Caco-2 (cell line): ENCODE results near the gene BTBD6. TPM values are rescaled to one million over a fixed set of nuclear protein-coding genes. Genes with fewer than 3 reads are reported as not detected.

ENCODE experiments used
- BruUV-seq: library from RNA; stranded (reverse); fragments of 400-500 nt; replicated peaks from 2 replicates; lab custom pipeline; 2021; lab: Mats Ljungman, UMichigan
- CTCF ChIA-PET: fragments of 300-600 bp; sonication (Branson Sonifier 250); formaldehyde crosslinking; loops from one replicate; lab custom pipeline; 2022; ENCODE audit warnings: antibody characterized with exemption; lab: Charles Lee
- POLR2A ChIA-PET: fragments of 300-600 bp; sonication (Branson Sonifier 250); formaldehyde crosslinking; loops from one replicate; lab custom pipeline; 2022; ENCODE audit warnings: antibody characterized with exemption; lab: Charles Lee
- DNase-seq, 2 experiments: peaks; one replicate each; pipeline versions ENCODE4 v3.0.0 to v3.0.0-alpha.2; 2020 to 2022
- H3K27me3 ChIP-seq: replicated peaks from 2 replicates; pipeline ENCODE4 v1.6.0; 2011; ENCODE audit warnings: low read length; ENCODE audit not compliant: control insufficient read depth, insufficient read depth
- H3K36me3 ChIP-seq: 2 replicates; pipeline ENCODE4 v1.5.1; 2011; ENCODE audit warnings: low read length; ENCODE audit not compliant: control insufficient read depth, insufficient read depth
- H3K4me1 ChIP-seq: fragments of 250-450 bp; sonication (Bioruptor Pico); 2 replicates; pipeline ENCODE4 v1.5.1; 2020; ENCODE audit warnings: mild to moderate bottlenecking
- H3K4me3 ChIP-seq: 2 replicates; pipeline ENCODE4 v1.5.1; 2011; ENCODE audit warnings: low read depth, mild to moderate bottlenecking, control low read depth, low read length
- H3K9me3 ChIP-seq: fragments of 250-450 bp; sonication (Bioruptor Pico); 2 replicates; pipeline ENCODE4 v1.5.1; 2020; ENCODE audit warnings: mild to moderate bottlenecking, moderate library complexity
- H3K27ac Mint-ChIP-seq: one replicate; pipeline ENCODE4 v1.8.0; 2022; ENCODE audit warnings: mixed read lengths; ENCODE audit not compliant: unreplicated experiment
- H3K27me3 Mint-ChIP-seq: one replicate; pipeline ENCODE4 v1.8.0; 2022; ENCODE audit warnings: mixed read lengths; ENCODE audit not compliant: insufficient read depth, unreplicated experiment
- H3K36me3 Mint-ChIP-seq: one replicate; pipeline ENCODE4 v1.8.0; 2022; ENCODE audit warnings: mild to moderate bottlenecking, mixed read lengths; ENCODE audit not compliant: insufficient read depth, unreplicated experiment
- H3K4me1 Mint-ChIP-seq: one replicate; pipeline ENCODE4 v1.8.0; 2022; ENCODE audit warnings: low read depth, mixed read lengths; ENCODE audit not compliant: unreplicated experiment
- H3K4me3 Mint-ChIP-seq: one replicate; pipeline ENCODE4 v1.8.0; 2022; ENCODE audit warnings: mild to moderate bottlenecking, moderate library complexity, mixed read lengths; ENCODE audit not compliant: unreplicated experiment
- H3K9me3 Mint-ChIP-seq: one replicate; pipeline ENCODE4 v1.8.0; 2022; ENCODE audit warnings: mixed read lengths; ENCODE audit not compliant: unreplicated experiment
- intact Hi-C: fragments of 100-400 bp; cut with micrococcal nuclease; formaldehyde crosslinking; loops from one replicate; pipeline ENCODE4 v1.10.0; 2022; ENCODE audit not compliant: unreplicated experiment
- total RNA-seq: library from RNA; stranded (reverse); gene quantifications from 2 replicates; pipeline ENCODE4 v1.2.3, GENCODE V29; 2022
- TF ChIP-seq, protein P1 (sequence below), 2 experiments: fragments of 200-600 bp in 1 of 2; IDR thresholded peaks; 1 replicate in 1 of 2; 2 replicates in 1 of 2; pipeline versions ENCODE4 v1.5.1 to v1.8.0; 2011 to 2022; ENCODE audit warnings: antibody characterized with exemption in 1 of 2, control low read depth in 1 of 2, inconsistent platforms in 1 of 2, low read depth in 1 of 2, low read length in 1 of 2, mild to moderate bottlenecking in 1 of 2, moderate library complexity in 1 of 2; ENCODE audit not compliant: insufficient read depth in 1 of 2, severe bottlenecking in 1 of 2, unreplicated experiment in 1 of 2

Gene BTBD6
- total RNA-seq, 1 experiment from 2014 or later = 25.3 TPM

DNA sequence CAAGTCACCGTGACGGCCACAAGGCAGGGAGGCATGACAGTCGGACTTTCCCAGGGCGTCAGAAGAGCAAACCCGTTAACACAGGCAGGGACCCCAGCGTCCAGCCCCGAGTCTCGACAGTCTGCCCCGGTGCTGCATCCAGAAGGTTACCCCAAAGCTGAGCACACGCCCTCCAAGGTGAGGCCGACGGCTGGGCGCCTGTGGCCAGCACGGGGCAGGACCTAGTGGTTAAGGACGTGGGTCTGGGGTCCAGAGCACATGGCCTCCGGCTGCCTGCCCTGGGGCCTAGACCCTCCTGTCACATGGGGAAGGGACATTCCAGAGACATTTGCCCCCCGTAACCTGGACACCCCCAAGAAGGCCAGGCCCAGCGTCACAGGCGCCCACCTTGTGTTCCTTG lies 29.7 kb upstream of the BTBD6 start:
- Histone ChIP-seq H3K9me3 (no peaks in the 10 kb centered on the region), H3K4me1 (no peaks in the 10 kb centered on the region), H3K36me3 (peaks cover 2% of the 10 kb centered on the region), H3K27me3 (no peaks in the 10 kb centered on the region), H3K4me3 (no peak overlapping the region)
- H3K27ac Mint-ChIP-seq = no peak overlapping the region
- H3K4me3 Mint-ChIP-seq = no peak overlapping the region
- POLR2A ChIA-PET = no interaction called here
- peaks cover 30% of the 10 kb centered on the region for H3K36me3 Mint-ChIP-seq
- intact Hi-C loops = no loop called here
- TF ChIP-seq, protein P1, sequence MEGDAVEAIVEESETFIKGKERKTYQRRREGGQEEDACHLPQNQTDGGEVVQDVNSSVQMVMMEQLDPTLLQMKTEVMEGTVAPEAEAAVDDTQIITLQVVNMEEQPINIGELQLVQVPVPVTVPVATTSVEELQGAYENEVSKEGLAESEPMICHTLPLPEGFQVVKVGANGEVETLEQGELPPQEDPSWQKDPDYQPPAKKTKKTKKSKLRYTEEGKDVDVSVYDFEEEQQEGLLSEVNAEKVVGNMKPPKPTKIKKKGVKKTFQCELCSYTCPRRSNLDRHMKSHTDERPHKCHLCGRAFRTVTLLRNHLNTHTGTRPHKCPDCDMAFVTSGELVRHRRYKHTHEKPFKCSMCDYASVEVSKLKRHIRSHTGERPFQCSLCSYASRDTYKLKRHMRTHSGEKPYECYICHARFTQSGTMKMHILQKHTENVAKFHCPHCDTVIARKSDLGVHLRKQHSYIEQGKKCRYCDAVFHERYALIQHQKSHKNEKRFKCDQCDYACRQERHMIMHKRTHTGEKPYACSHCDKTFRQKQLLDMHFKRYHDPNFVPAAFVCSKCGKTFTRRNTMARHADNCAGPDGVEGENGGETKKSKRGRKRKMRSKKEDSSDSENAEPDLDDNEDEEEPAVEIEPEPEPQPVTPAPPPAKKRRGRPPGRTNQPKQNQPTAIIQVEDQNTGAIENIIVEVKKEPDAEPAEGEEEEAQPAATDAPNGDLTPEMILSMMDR (IDR thresholded peaks at IDR 0.05; ENCODE audit: insufficient read depth in 1 of 2, low read depth in 1 of 2, low read length in 1 of 2, severe bottlenecking in 1 of 2, unreplicated experiment in 1 of 2) = no peak
- H3K9me3 Mint-ChIP-seq = no peaks in the 10 kb centered on the region
- no peaks in the 10 kb centered on the region for H3K4me1 Mint-ChIP-seq
- no TSS peak for BruUV-seq
- no peaks in the 10 kb centered on the region for H3K27me3 Mint-ChIP-seq
- CTCF ChIA-PET = no interaction called here
- no peak for DNase-seq

DNA sequence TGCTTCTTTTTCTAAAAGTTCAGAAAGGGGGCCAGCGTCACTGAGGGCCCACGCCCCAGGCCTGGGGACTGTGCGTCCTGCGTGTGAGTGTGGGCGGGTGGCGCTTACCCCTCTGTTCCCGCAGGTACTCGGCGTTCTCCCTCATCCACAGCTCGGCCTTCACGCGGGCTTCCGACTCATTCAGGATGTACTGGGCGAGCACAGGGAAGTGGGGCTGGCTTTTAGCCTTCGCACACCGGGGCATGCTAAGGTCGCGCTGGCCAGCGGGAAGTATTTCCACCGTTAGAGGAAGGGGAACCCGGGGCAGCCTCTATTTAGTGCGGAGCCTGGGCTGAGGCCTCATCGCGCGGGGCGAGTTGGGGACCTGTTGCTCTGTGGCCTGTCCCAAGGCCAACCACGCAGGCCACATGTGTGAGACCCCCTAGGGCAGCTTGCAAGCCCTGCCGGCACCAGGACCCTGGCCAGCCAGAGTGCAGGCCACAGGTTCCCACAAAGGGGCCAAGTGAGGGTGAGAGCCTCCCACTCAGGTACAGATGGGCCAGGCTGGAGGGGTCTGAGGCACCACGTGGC lies 29.2 kb upstream of the BTBD6 start:
- H3K27ac Mint-ChIP-seq = no peak overlapping the region
- intact Hi-C loops = no loop called here
- peaks cover 30% of the 10 kb centered on the region for H3K36me3 Mint-ChIP-seq

DNA sequence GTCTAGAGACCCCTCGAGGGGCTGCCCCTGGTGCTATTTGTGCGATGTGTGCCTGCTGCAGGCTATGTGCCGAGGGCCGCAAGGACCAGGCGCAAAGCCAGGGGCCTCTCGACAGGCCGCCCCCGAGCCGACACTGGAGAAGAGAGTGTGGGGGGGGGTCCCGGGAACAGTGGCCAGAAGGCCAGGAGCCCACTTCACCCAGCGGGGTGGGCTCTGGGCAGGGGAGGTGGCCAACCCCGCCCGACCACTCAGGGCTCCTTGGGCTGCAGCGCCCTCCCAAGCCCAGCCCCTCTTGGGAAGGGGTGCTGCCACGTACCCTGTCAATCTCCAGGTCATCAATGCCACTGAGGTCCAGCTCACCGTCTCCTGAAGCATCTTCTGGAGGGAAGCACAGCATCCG lies 28.6 kb upstream of the BTBD6 start:
- Mint-ChIP-seq H3K4me1 (no peaks in the 10 kb centered on the region), H3K27me3 (no peaks in the 10 kb centered on the region), H3K9me3 (no peaks in the 10 kb centered on the region), H3K27ac (no peak overlapping the region), H3K4me3 (no peak overlapping the region), H3K36me3 (peaks cover 31% of the 10 kb centered on the region)
- intact Hi-C loops = no loop called here
- POLR2A ChIA-PET = no interaction called here
- no peaks in the 10 kb centered on the region for H3K27me3 ChIP-seq
- no TSS peak for BruUV-seq
- no peaks in the 10 kb centered on the region for H3K4me1 ChIP-seq
- H3K36me3 ChIP-seq = peaks cover 2% of the 10 kb centered on the region
- no peak for DNase-seq
- CTCF ChIA-PET = interaction anchor here (1.3 kb wide), 1 partner anchor 132 kb away, joined by 4 read pairs; no protein-coding TSS in a partner anchor
- no peak overlapping the region for H3K4me3 ChIP-seq
- H3K9me3 ChIP-seq = no peaks in the 10 kb centered on the region
- TF ChIP-seq, protein P1 (IDR thresholded peaks at IDR 0.05; ENCODE audit: insufficient read depth in 1 of 2, low read depth in 1 of 2, low read length in 1 of 2, severe bottlenecking in 1 of 2, unreplicated experiment in 1 of 2) = no peak

More for the DNA sequence above, 29.2 kb upstream of the BTBD6 start:
- no peaks in the 10 kb centered on the region for H3K27me3 ChIP-seq
- no TSS peak for BruUV-seq
- no peaks in the 10 kb centered on the region for H3K9me3 ChIP-seq
- peaks cover 2% of the 10 kb centered on the region for H3K36me3 ChIP-seq
- ChIA-PET CTCF (no interaction called here), POLR2A (no interaction called here)
- Mint-ChIP-seq H3K27me3 (no peaks in the 10 kb centered on the region), H3K9me3 (no peaks in the 10 kb centered on the region), H3K4me1 (no peaks in the 10 kb centered on the region), H3K4me3 (no peak overlapping the region)
- H3K4me3 ChIP-seq = no peak overlapping the region
- H3K4me1 ChIP-seq = no peaks in the 10 kb centered on the region
- TF ChIP-seq, protein P1 (IDR thresholded peaks at IDR 0.05; ENCODE audit: insufficient read depth in 1 of 2, low read depth in 1 of 2, low read length in 1 of 2, severe bottlenecking in 1 of 2, unreplicated experiment in 1 of 2) = no peak
- no peak for DNase-seq
